ENCODE data around the gene SDR9C7. TPM values are rescaled to one million over a fixed set of nuclear protein-coding genes. Genes with fewer than 3 reads are reported as not detected.

SDR9C7 gene
- total and polyA plus RNA-seq, 2 of the 8 experiments (the other 6 are each of a cell fraction or from before 2014, with no cell fraction given): 0.11 TPM; not detected in 1

DNA sequence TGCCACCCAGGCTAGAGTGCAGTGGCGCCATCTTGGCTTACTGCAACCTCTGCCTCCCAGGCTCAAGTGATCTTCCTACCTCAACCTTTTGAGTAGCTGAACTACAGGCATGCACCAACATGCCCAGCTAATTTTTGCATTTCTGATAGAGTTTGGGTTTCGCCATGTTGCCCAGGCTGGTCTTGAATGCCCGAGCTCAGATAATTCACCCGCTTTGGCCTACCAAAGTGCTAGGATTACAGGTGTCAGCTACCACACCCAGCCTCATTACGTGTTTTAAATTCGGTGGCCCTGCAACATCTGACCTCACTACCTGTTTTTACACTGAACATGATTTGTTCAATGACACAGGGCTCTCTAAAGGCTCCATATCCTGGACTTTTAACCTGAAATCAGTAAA lies 46.1 kb upstream of the SDR9C7 start:
- Histone ChIP-seq H3K23ac (ENCODE audit: insufficient read length) (no peak overlapping the region), H2BK20ac (ENCODE audit: low read length) (no peak overlapping the region), H3K9ac (replicated peaks in 1 of 4; ENCODE audit: extremely low read depth in 1 of 4, low read depth in 3 of 4, low read length in 3 of 4) (no peak overlapping the region), H3K56ac (replicated peaks; ENCODE audit: insufficient read length, low read depth, low read length) (no peak overlapping the region), H3K23me2 (ENCODE audit: low read depth, low read length) (no peaks in the 10 kb centered on the region), H4K5ac (ENCODE audit: insufficient read length, low read depth, low read length) (no peak overlapping the region), H4K8ac (ENCODE audit: extremely low read depth, insufficient read depth, low read length) (no peak overlapping the region), H2BK5ac (ENCODE audit: low read depth, low read length) (no peak overlapping the region), H3K9me3 (ENCODE audit: insufficient read depth in 2 of 2, low read depth in 1 of 2, low read length in 1 of 2) (no peaks in the 10 kb centered on the region), H2BK12ac (ENCODE audit: low read depth, low read length) (no peak overlapping the region), H3K79me1 (ENCODE audit: low read depth, low read length) (no peaks in the 10 kb centered on the region), H3K4me1 (replicated peaks in 1 of 4; ENCODE audit: control insufficient read depth in 3 of 4, insufficient read depth in 4 of 4, low read length in 3 of 4) (no peaks in the 10 kb centered on the region), H2AFZ (ENCODE audit: low read length) (no peak overlapping the region), H2AK5ac (ENCODE audit: low read depth, low read length) (no peak overlapping the region), H2BK15ac (ENCODE audit: low read length) (no peak overlapping the region), H3K36me3 (ENCODE audit: control insufficient read depth in 2 of 4, insufficient read depth in 4 of 4, low read length in 3 of 4) (no peaks in the 10 kb centered on the region), H4K20me1 (replicated peaks in 1 of 2; ENCODE audit: control insufficient read depth in 1 of 2, insufficient read depth in 2 of 2, low read length in 2 of 2) (no peaks in the 10 kb centered on the region), H3K4me3 (ENCODE audit: extremely low read depth in 1 of 4, insufficient read depth in 2 of 4, low read depth in 3 of 4, low read length in 4 of 4) (no peak overlapping the region), H3K4ac (replicated peaks; ENCODE audit: insufficient read length, low read depth, low read length) (no peak overlapping the region), H3K18ac (ENCODE audit: extremely low read depth, low read length) (no peak overlapping the region), H3K14ac (ENCODE audit: insufficient read length) (no peak overlapping the region), H3K27ac (ENCODE audit: low read depth, low read length) (no peak overlapping the region), H3K79me2 (ENCODE audit: control insufficient read depth in 1 of 2, insufficient read depth in 2 of 2, low read length in 2 of 2) (no peaks in the 10 kb centered on the region), H3K4me2 (ENCODE audit: insufficient read depth in 1 of 2, low read depth in 2 of 2, low read length in 2 of 2) (no peak overlapping the region), H3K27me3 (replicated peaks in 1 of 4; ENCODE audit: control insufficient read depth in 3 of 4, extremely low read depth in 1 of 4, insufficient read depth in 3 of 4, low read length in 3 of 4) (no peaks in the 10 kb centered on the region), H2BK120ac (replicated peaks; ENCODE audit: low read depth, low read length) (no peak overlapping the region), H4K91ac (replicated peaks; ENCODE audit: insufficient read length, low read length) (no peak overlapping the region)
- no peak for DNase-seq (ENCODE audit: low read depth in 1 of 2, low spot score in 2 of 2)
- TF ChIP-seq SRF (IDR thresholded peaks at IDR 0.05; ENCODE audit: low read depth, low read length) (no peak), EZH2 (IDR thresholded peaks at IDR 0.05; ENCODE audit: low read depth, low read length, severe bottlenecking) (no peak)
- ChIA-PET POLR2A (ENCODE audit: partially characterized antibody) (interaction anchor here (1.0 kb wide), 1 partner anchor 26 kb away, joined by 4 read pairs; the partner anchor contains the start of gene ZBTB39), CTCF (ENCODE audit: partially characterized antibody) (interaction anchor here (1.1 kb wide), 1 partner anchor 166 kb away, joined by 3 read pairs; no protein-coding TSS in a partner anchor)
- WGBS, 2 experiments (ENCODE audit: extremely low coverage in 1 of 2, insufficient coverage in 1 of 2, insufficient read length in 1 of 2, insufficient replicate concordance in 2 of 2, low coverage in 1 of 2, low lambda C conversion rate in 2 of 2, missing lambda C conversion rate in 1 of 2): 89% methylated on average over 6 of the region's 6 CpGs; no CpG with 5 or more reads in 1 of the 2 experiments
- no peak for FAIRE-seq

All from H1 (cell line).